Hematopoietic multipotent progenitor cell treated with erythropoietin and hydrocortisone succinate and interleukin-3 and kit ligand, for 15 days (in vitro differentiated cells): ENCODE results near the gene PTPN5.
"Not testable (repeated sequence)": the region's sequence is repeated elsewhere in the genome, so short reads cannot be mapped to it uniquely, and the experiment has no call there.

Experiments
- DNase-seq: peaks from one replicate; pipeline ENCODE4 v3.0.0-alpha.2; 2015; ENCODE audit warnings: low spot score

PTPN5 gene

DNA sequence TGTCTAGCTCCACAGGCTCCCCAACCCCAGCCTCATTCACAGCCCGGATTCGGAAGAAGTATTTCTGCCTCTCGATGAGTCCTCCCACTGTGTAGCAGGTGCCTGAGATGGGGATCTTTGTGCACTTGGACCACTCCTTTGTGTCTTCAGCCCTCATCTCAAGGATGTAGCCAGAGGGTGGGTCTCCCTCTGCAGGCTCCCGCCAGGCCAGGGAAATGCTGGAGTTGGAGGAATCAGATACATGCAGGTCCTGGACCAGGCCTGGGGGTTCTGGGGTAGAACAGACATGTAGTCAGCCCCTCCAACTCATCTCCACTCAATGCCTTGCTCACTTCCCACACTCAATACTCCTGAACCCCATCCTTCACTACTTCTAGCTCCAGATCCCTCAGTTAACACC, 82.2 kb downstream of the PTPN5 start:
- no peak for DNase-seq

- no peak for DNase-seq
These were observed 83.7 kb downstream of the PTPN5 start for GRCh38 chr11:18707811-18708340.

DNA sequence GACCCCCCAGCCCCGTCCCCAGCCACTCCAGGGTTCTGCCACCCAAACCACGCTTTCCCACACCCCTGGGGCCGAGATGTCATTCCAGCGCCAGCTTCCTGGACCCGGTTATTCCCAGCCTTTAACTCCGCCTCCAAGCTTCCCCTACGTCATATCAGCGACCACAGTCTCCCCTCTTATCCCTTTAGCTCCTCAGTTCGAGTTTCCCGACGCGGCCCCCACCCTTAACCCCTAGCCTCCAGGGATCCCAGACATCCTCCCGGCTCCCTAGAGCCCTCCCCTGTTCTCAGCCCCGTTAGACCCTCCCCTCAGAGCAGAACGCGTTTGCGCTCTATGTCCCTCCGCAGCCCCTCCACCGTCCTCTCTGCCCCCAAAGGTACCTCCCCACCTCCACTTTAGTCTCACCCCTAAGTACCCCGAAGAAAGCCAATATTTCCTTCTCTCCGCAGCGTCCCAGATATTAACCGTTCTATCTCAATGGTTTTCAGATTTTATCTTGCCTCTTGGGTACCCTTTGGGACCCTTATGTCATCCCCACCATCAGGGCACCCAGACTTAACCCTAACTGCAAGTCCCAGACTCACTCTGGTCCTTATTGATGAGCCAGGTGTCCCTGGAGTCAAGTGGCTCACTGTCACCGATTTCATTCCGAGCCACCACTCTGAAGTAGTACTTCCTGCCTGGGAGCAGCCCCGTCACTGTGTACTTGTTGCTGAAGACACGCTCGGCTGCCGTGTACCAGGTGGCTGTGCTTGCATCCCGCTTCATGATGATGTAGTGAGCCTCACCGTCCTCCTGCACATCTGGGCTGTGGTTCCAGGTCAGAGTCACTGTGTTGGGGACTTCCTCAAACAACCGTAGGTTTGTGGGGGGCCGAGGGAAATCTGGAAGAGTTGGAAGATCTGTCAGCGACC, 85.0 kb downstream of the PTPN5 start:
- DNase-seq = no peak

GRCh38 chr11:18705651-18706281, 85.8 kb downstream of the PTPN5 start:
- no peak for DNase-seq

- DNase-seq = no peak
These were observed 86.9 kb downstream of the PTPN5 start for GRCh38 chr11:18704698-18705097.

- DNase-seq = no peak
These were observed 87.5 kb downstream of the PTPN5 start for GRCh38 chr11:18704045-18704645.

- DNase-seq = no peak
These were observed 88.4 kb downstream of the PTPN5 start for GRCh38 chr11:18703001-18703763.

DNA sequence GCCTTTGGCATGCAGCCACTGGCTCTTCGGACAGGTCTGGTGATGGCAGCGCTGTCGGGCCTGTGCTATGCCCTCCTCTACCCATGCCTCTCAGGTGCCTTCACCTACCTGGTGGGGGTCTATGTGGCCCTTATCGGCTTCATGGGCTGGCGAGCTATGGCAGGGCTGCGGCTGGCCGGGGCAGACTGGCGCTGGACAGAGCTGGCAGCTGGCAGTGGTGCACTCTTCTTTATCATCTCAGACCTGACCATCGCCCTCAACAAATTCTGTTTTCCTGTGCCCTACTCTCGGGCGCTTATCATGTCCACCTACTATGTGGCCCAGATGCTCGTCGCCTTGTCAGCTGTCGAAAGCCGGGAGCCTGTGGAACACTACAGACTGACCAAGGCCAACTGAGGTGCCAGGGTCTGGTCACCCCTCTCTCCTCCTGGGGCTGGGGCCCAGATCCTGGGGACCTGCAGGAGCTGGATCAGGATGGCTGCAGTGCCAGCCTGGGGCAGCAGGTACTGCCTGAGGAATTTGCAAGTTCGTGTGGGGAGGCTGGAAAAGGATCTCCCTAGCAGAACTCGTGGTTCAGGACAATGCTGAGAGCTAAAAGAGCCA, 89.9 kb downstream of the PTPN5 start:
- DNase-seq = no peak

- DNase-seq = no peak
These were observed 90.7 kb downstream of the PTPN5 start for GRCh38 chr11:18700872-18701271.

DNA sequence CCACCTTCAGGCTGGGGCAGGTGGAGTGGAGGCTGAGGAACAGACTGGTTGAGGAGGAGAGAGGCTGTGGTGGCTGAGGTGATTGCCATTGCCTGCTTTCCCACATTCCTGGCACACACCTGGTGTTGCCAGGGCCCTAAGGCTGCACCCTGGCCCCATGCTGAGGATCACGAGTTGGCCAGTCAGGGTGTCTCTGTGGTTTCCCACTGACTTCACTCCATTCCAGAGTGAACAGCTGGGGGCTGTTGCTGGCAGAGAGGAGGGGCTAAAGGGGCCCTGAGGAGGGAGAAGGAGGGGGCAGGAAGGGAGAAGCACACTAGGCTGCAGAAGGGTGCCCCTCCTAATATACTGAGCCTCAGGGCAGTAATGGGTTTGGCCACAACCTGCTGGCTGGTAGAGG, 91.2 kb downstream of the PTPN5 start:
- no peak for DNase-seq

- DNase-seq = no peak
These were observed 91.7 kb downstream of the PTPN5 start for GRCh38 chr11:18699848-18700261.

GRCh38 chr11:18699269-18699596, 92.4 kb downstream of the PTPN5 start:
- no peak for DNase-seq

- DNase-seq = peak; percentile 76
These were observed 93.0 kb downstream of the PTPN5 start, which contains the start of gene TMEM86A for GRCh38 chr11:18698341-18699268. Gene TMEM86A, plus strand, starts transcription at chr11:18698779. Its CDS starts 108 bp downstream, at chr11:18698887.

DNA sequence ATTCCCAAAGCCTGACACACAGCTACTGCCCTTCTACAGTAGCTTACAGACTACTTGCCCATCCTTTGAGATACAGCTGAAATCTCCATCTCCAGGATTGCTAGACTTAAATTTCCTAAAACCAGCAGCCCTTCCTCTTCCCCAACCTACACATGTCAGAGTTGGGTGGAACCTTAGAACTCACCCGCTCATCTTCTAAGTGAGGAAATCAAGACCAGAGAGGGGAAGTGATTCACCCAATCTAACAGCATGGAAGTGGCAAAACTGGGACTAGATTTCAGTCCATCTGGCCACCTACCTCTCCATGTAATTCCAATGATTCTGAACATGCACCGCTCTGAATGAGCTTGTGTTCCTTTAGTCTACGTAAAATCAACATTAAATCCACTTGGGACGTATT, 94.0 kb downstream of the PTPN5 start:
- DNase-seq = no peak

GRCh38 chr11:18696638-18697225, 94.9 kb downstream of the PTPN5 start:
- DNase-seq = no peak

DNA sequence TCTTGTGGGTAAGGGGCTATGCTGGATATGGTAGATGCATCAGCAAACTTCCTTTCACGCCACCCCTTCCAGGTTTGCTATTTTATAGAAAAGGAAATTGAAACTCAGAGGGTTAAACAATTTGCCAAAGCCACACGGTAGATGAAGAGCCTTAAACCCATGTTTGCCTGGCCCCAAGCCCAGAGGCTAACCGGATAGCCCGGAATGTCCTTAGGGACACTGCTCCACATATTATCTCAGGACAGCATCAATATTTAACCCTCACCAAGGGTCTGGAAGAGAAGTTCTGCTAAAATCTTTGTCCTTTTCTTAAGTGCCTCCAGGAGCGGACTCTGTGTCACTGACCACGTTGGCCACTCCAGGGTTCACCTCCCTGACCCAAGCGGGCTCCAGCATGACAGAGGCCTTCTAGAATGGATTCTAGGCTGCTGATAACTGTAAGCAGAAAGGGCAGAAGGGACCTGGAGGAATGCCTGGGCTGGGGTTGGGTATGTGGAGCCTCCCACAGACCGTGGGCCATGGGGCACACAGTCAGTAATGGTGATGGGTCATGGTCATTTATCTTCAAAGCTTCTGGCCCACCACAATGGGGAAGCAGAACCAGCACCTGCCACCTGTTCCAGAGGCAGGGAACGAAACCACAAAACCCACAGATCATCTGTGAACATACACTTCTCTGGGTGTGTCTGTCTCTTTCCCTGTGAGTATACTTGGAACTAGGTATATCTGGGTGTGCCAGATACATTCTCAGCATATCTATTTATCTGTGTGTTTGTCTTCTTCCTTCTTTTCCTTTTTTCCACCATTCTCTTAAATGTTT, 98.4 kb downstream of the PTPN5 start:
- no peak for DNase-seq

DNA sequence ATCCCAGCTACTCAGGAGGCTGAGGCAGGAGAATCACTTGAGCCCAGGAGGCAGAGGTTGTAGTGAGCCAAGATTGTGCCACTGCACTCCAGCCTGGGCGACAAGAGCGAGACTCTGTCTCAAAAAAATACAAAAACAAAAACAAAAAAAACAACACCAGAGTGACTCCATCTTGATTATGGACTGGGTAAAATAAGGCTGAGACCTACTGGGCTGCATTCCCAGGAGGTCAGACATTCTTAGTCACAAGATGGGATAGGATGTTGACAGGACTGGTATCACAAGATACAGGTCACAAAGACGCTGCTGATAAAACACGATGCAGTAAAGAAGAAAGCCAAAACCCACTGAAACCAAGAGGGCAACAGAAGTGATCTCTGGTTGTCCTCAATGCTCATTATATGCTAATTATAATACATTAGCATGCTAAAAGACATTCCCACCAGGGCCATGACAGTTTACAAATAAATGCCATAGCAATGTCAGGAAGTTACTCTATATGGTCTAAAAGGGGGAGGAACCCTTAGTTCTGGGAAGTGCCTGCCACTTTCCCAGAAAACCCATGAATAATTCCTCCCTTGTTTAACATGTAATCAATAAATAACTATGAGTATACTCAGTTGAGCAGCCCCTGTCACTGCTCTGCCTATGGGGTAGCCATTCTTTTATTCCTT, 100.0 kb downstream of the PTPN5 start:
- DNase-seq = not testable (repeated sequence)

- no peak for DNase-seq
These were observed 107.3 kb downstream of the PTPN5 start for GRCh38 chr11:18684267-18684666.

GRCh38 chr11:18682466-18682865, 109.1 kb downstream of the PTPN5 start:
- no peak for DNase-seq
